Esophagus (tissue), 2 donors: ENCODE data around the gene CLTCL1. TPM values are rescaled to one million over a fixed set of nuclear protein-coding genes. Genes with fewer than 3 reads are reported as not detected.
"Not testable (repeated sequence)": the region's sequence is repeated elsewhere in the genome, so short reads cannot be mapped to it uniquely, and the experiment has no call there.

Experiments
- H3K27ac ChIP-seq, 2 donors: one replicate each; pipeline ENCODE4 v1.5.1; 2013; ENCODE audit warnings: low read depth in 2 of 2, mild to moderate bottlenecking in 2 of 2, inconsistent platforms in 1 of 2, low read length in 1 of 2, moderate library complexity in 1 of 2
- H3K27me3 ChIP-seq, 2 donors: one replicate each; pipeline ENCODE4 v1.6.1; 2013; ENCODE audit warnings: low read length in 2 of 2, control low read depth in 1 of 2, mild to moderate bottlenecking in 1 of 2; ENCODE audit not compliant: insufficient read depth in 2 of 2, control insufficient read depth in 1 of 2
- H3K36me3 ChIP-seq, 2 donors: one replicate each; pipeline ENCODE4 v1.6.1; 2013; ENCODE audit warnings: low read length in 1 of 2; ENCODE audit not compliant: control insufficient read depth in 2 of 2, insufficient read depth in 2 of 2
- H3K4me1 ChIP-seq, 2 donors: one replicate each; pipeline ENCODE4 v1.6.1; 2013; ENCODE audit warnings: low read length in 1 of 2; ENCODE audit not compliant: control insufficient read depth in 2 of 2, insufficient read depth in 2 of 2
- H3K4me3 ChIP-seq, 2 donors: one replicate each; pipeline ENCODE4 v1.5.1; 2013; ENCODE audit warnings: low read length in 2 of 2, mild to moderate bottlenecking in 2 of 2, low read depth in 1 of 2, moderate library complexity in 1 of 2
- H3K9me3 ChIP-seq, 2 donors: one replicate each; pipeline ENCODE4 v1.6.1; 2013; ENCODE audit warnings: mild to moderate bottlenecking in 2 of 2, low read depth in 1 of 2, low read length in 1 of 2, moderate library complexity in 1 of 2; ENCODE audit not compliant: control insufficient read depth in 2 of 2, insufficient read depth in 1 of 2
- WGBS, 2 donors: extraction: QIAGEN DNeasy Blood & Tissue Kit; methylation state at CpG; one replicate each; pipeline ENCODE4 v1.1.7; 2013; 5-methylcytosine and 5-hydroxymethylcytosine counted together
- polyA plus RNA-seq, 2 donors: library from polyadenylated mRNA; stranded (reverse); fragments of 200-250 nt; gene quantifications; one replicate each; pipeline ENCODE4 v1.2.3, GENCODE V29; 2013
- donor health status: healthy with polysubstance abuse.
- donor health status: Bipolar disorder and iron deficiency.

CLTCL1 gene
- polyA plus RNA-seq, 2 donors = 2.8 to 4.0 TPM

- Histone ChIP-seq H3K4me1 (no peaks in the 10 kb centered on the region), H3K36me3 (peaks cover 4 to 7% of the 10 kb centered on the region in 2 donors), H3K4me3 (no peak overlapping the region), H3K9me3 (no peaks in the 10 kb centered on the region), H3K27ac (no peak overlapping the region), H3K27me3 (no peaks in the 10 kb centered on the region)
- 89 to 91% methylated on average over 6 of the region's 6 CpGs for WGBS, 2 donors
Observed at GRCh38 chr22:19260194-19260593, 31.3 kb downstream of the CLTCL1 start.

- H3K4me3 ChIP-seq, H3K9me3 ChIP-seq, H3K36me3 ChIP-seq, H3K27me3 ChIP-seq, H3K4me1 ChIP-seq, H3K27ac ChIP-seq: not testable (repeated sequence)
- 95 to 96% methylated on average over 4 of the region's 4 CpGs for WGBS, 2 donors
Observed at GRCh38 chr22:19258968-19259288, 32.6 kb downstream of the CLTCL1 start.

GRCh38 chr22:19258371-19258770, 33.1 kb downstream of the CLTCL1 start:
- Histone ChIP-seq H3K27ac (no peak overlapping the region), H3K4me3 (no peak overlapping the region), H3K4me1 (no peaks in the 10 kb centered on the region), H3K27me3 (no peaks in the 10 kb centered on the region), H3K9me3 (no peaks in the 10 kb centered on the region), H3K36me3 (peaks cover 4 to 7% of the 10 kb centered on the region in 2 donors)
- 94% methylated on average over 7 of the region's 7 CpGs for WGBS, 2 donors

- H3K36me3 ChIP-seq, H3K27me3 ChIP-seq, H3K4me1 ChIP-seq, H3K27ac ChIP-seq, H3K9me3 ChIP-seq, H3K4me3 ChIP-seq: not testable (repeated sequence)
- WGBS, 2 donors = 96% methylated on average over 8 of the region's 8 CpGs
Observed at GRCh38 chr22:19256362-19256761, 35.2 kb downstream of the CLTCL1 start.

GRCh38 chr22:19253143-19253542, 38.4 kb downstream of the CLTCL1 start:
- 96% methylated on average over 12 of the region's 12 CpGs for WGBS, 2 donors
- H3K9me3 ChIP-seq = no peaks in the 10 kb centered on the region
- no peak overlapping the region for H3K4me3 ChIP-seq
- no peaks in the 10 kb centered on the region for H3K4me1 ChIP-seq
- no peaks in the 10 kb centered on the region for H3K27me3 ChIP-seq
- H3K36me3 ChIP-seq = peaks cover under 1 to 5% of the 10 kb centered on the region in 2 donors
- H3K27ac ChIP-seq = no peak overlapping the region

GRCh38 chr22:19244600-19245352, 46.7 kb downstream of the CLTCL1 start:
- Histone ChIP-seq H3K36me3 (peaks cover 0 to 3% of the 10 kb centered on the region in 2 donors), H3K4me3 (no peak overlapping the region), H3K9me3 (no peaks in the 10 kb centered on the region), H3K4me1 (no peaks in the 10 kb centered on the region), H3K27me3 (no peaks in the 10 kb centered on the region), H3K27ac (no peak overlapping the region)
- WGBS, 2 donors = 83 to 88% methylated on average over 10 of the region's 10 CpGs

GRCh38 chr22:19242699-19243098, 48.8 kb downstream of the CLTCL1 start:
- Histone ChIP-seq H3K4me1 (no peaks in the 10 kb centered on the region), H3K36me3 (peaks cover 0 to 3% of the 10 kb centered on the region in 2 donors)
- 87 to 89% methylated on average over 4 of the region's 4 CpGs for WGBS, 2 donors

GRCh38 chr22:19241593-19241906, 50.0 kb downstream of the CLTCL1 start:
- H3K27ac ChIP-seq = no peak overlapping the region
- no peak overlapping the region for H3K4me3 ChIP-seq
- H3K4me1 ChIP-seq = no peaks in the 10 kb centered on the region
- peaks cover 0 to 3% of the 10 kb centered on the region in 2 donors for H3K36me3 ChIP-seq
- H3K9me3 ChIP-seq = no peaks in the 10 kb centered on the region
- 93 to 94% methylated on average over 6 of the region's 6 CpGs for WGBS, 2 donors
- H3K27me3 ChIP-seq = no peaks in the 10 kb centered on the region

More at GRCh38 chr22:19242699-19243098, 48.8 kb downstream of the CLTCL1 start:
- no peak overlapping the region for H3K27ac ChIP-seq
- H3K4me3 ChIP-seq = no peak overlapping the region
- no peaks in the 10 kb centered on the region for H3K27me3 ChIP-seq
- H3K9me3 ChIP-seq = no peaks in the 10 kb centered on the region

- no peaks in the 10 kb centered on the region for H3K4me1 ChIP-seq
- WGBS, 2 donors = 90 to 91% methylated on average over 12 to 14 of the region's 14 CpGs
Observed at GRCh38 chr22:19240813-19241592, 50.5 kb downstream of the CLTCL1 start.

GRCh38 chr22:19239464-19239863, 52.1 kb downstream of the CLTCL1 start:
- 91 to 93% methylated on average over 7 of the region's 7 CpGs for WGBS, 2 donors
- Histone ChIP-seq H3K36me3 (peaks cover 0 to 3% of the 10 kb centered on the region in 2 donors), H3K27ac (no peak overlapping the region)

More at GRCh38 chr22:19240813-19241592, 50.5 kb downstream of the CLTCL1 start:
- Histone ChIP-seq H3K27me3 (no peaks in the 10 kb centered on the region), H3K9me3 (no peaks in the 10 kb centered on the region), H3K4me3 (no peak overlapping the region), H3K36me3 (peaks cover 0 to 3% of the 10 kb centered on the region in 2 donors), H3K27ac (no peak overlapping the region)

More at GRCh38 chr22:19239464-19239863, 52.1 kb downstream of the CLTCL1 start:
- Histone ChIP-seq H3K4me3 (no peak overlapping the region), H3K27me3 (no peaks in the 10 kb centered on the region), H3K9me3 (no peaks in the 10 kb centered on the region), H3K4me1 (no peaks in the 10 kb centered on the region)
